ENCODE data around the gene FBLN2. TPM values are rescaled to one million over a fixed set of nuclear protein-coding genes. Genes with fewer than 3 reads are reported as not detected.

FBLN2 gene
- polyA plus RNA-seq, 1 donor, result 14.4 TPM

- no peak overlapping the region for H3K4me3 ChIP-seq (ENCODE audit: low read length)
- no CpG with 5 or more reads among the region's 13 CpGs for WGBS (ENCODE audit: insufficient coverage, low lambda C conversion rate)
- no peaks in the 10 kb centered on the region for H3K4me1 ChIP-seq (ENCODE audit: control insufficient read depth, insufficient read depth, low read length)
- no peaks in the 10 kb centered on the region for H3K36me3 ChIP-seq (ENCODE audit: control insufficient read depth, insufficient read depth, low read length)
- H3K27ac ChIP-seq (ENCODE audit: low read length), result no peak overlapping the region
- DNase-seq, result no peak
- no peaks in the 10 kb centered on the region for H3K9me3 ChIP-seq (ENCODE audit: control insufficient read depth, low read depth, low read length)
- H3K27me3 ChIP-seq (ENCODE audit: control insufficient read depth, insufficient read depth, low read length), result no peaks in the 10 kb centered on the region
Observed at GRCh38 chr3:13633176-13633575, 84.3 kb downstream of the FBLN2 start.

- Histone ChIP-seq H3K36me3 (ENCODE audit: control insufficient read depth, insufficient read depth, low read length) (no peaks in the 10 kb centered on the region), H3K27me3 (ENCODE audit: control insufficient read depth, insufficient read depth, low read length) (no peaks in the 10 kb centered on the region), H3K27ac (ENCODE audit: low read length) (no peak overlapping the region), H3K4me3 (ENCODE audit: low read length) (no peak overlapping the region), H3K9me3 (ENCODE audit: control insufficient read depth, low read depth, low read length) (no peaks in the 10 kb centered on the region), H3K4me1 (ENCODE audit: control insufficient read depth, insufficient read depth, low read length) (no peaks in the 10 kb centered on the region)
- no CpG with 5 or more reads among the region's 18 CpGs for WGBS (ENCODE audit: insufficient coverage, low lambda C conversion rate)
- no peak for DNase-seq
Observed at GRCh38 chr3:13634151-13634550, 85.2 kb downstream of the FBLN2 start.

GRCh38 chr3:13634615-13635014 lies 85.7 kb downstream of the FBLN2 start:
- no peaks in the 10 kb centered on the region for H3K27me3 ChIP-seq (ENCODE audit: control insufficient read depth, insufficient read depth, low read length)
- no peaks in the 10 kb centered on the region for H3K9me3 ChIP-seq (ENCODE audit: control insufficient read depth, low read depth, low read length)
- DNase-seq, result no peak
- H3K4me1 ChIP-seq (ENCODE audit: control insufficient read depth, insufficient read depth, low read length), result no peaks in the 10 kb centered on the region
- H3K4me3 ChIP-seq (ENCODE audit: low read length), result no peak overlapping the region
- WGBS (ENCODE audit: insufficient coverage, low lambda C conversion rate), result no CpG with 5 or more reads among the region's 10 CpGs
- no peaks in the 10 kb centered on the region for H3K36me3 ChIP-seq (ENCODE audit: control insufficient read depth, insufficient read depth, low read length)
- H3K27ac ChIP-seq (ENCODE audit: low read length), result no peak overlapping the region

GRCh38 chr3:13636186-13636585 lies 87.3 kb downstream of the FBLN2 start:
- no CpG with 5 or more reads among the region's 14 CpGs for WGBS (ENCODE audit: insufficient coverage, low lambda C conversion rate)
- Histone ChIP-seq H3K36me3 (ENCODE audit: control insufficient read depth, insufficient read depth, low read length) (no peaks in the 10 kb centered on the region), H3K4me3 (ENCODE audit: low read length) (no peak overlapping the region), H3K27me3 (ENCODE audit: control insufficient read depth, insufficient read depth, low read length) (no peaks in the 10 kb centered on the region), H3K4me1 (ENCODE audit: control insufficient read depth, insufficient read depth, low read length) (no peaks in the 10 kb centered on the region), H3K9me3 (ENCODE audit: control insufficient read depth, low read depth, low read length) (no peaks in the 10 kb centered on the region), H3K27ac (ENCODE audit: low read length) (no peak overlapping the region)
- DNase-seq, result no peak

GRCh38 chr3:13636874-13637273 lies 87.9 kb downstream of the FBLN2 start:
- no peaks in the 10 kb centered on the region for H3K9me3 ChIP-seq (ENCODE audit: control insufficient read depth, low read depth, low read length)
- no peak overlapping the region for H3K27ac ChIP-seq (ENCODE audit: low read length)

GRCh38 chr3:13637311-13637891 lies 88.5 kb downstream of the FBLN2 start:
- H3K27me3 ChIP-seq (ENCODE audit: control insufficient read depth, insufficient read depth, low read length), result peaks cover 2% of the 10 kb centered on the region
- H3K4me3 ChIP-seq (ENCODE audit: low read length), result no peak overlapping the region
- no peak for DNase-seq
- no CpG with 5 or more reads among the region's 31 CpGs for WGBS (ENCODE audit: insufficient coverage, low lambda C conversion rate)
- H3K4me1 ChIP-seq (ENCODE audit: control insufficient read depth, insufficient read depth, low read length), result no peaks in the 10 kb centered on the region
- H3K36me3 ChIP-seq (ENCODE audit: control insufficient read depth, insufficient read depth, low read length), result no peaks in the 10 kb centered on the region
- H3K9me3 ChIP-seq (ENCODE audit: control insufficient read depth, low read depth, low read length), result no peaks in the 10 kb centered on the region
- no peak overlapping the region for H3K27ac ChIP-seq (ENCODE audit: low read length)

More at GRCh38 chr3:13636874-13637273, 87.9 kb downstream of the FBLN2 start:
- Histone ChIP-seq H3K36me3 (ENCODE audit: control insufficient read depth, insufficient read depth, low read length) (no peaks in the 10 kb centered on the region), H3K27me3 (ENCODE audit: control insufficient read depth, insufficient read depth, low read length) (no peaks in the 10 kb centered on the region), H3K4me3 (ENCODE audit: low read length) (no peak overlapping the region), H3K4me1 (ENCODE audit: control insufficient read depth, insufficient read depth, low read length) (no peaks in the 10 kb centered on the region)
- DNase-seq, result no peak
- WGBS (ENCODE audit: insufficient coverage, low lambda C conversion rate), result no CpG with 5 or more reads among the region's 8 CpGs

- Histone ChIP-seq H3K4me3 (ENCODE audit: low read length) (no peak overlapping the region), H3K36me3 (ENCODE audit: control insufficient read depth, insufficient read depth, low read length) (no peaks in the 10 kb centered on the region), H3K9me3 (ENCODE audit: control insufficient read depth, low read depth, low read length) (no peaks in the 10 kb centered on the region), H3K4me1 (ENCODE audit: control insufficient read depth, insufficient read depth, low read length) (no peaks in the 10 kb centered on the region), H3K27ac (ENCODE audit: low read length) (no peak overlapping the region), H3K27me3 (ENCODE audit: control insufficient read depth, insufficient read depth, low read length) (peaks cover 2% of the 10 kb centered on the region)
- no peak for DNase-seq
- WGBS (ENCODE audit: insufficient coverage, low lambda C conversion rate), result no CpG with 5 or more reads among the region's 12 CpGs
Observed at GRCh38 chr3:13637953-13638352, 89.0 kb downstream of the FBLN2 start.

- H3K27me3 ChIP-seq (ENCODE audit: control insufficient read depth, insufficient read depth, low read length), result peaks cover 2% of the 10 kb centered on the region
- no peak overlapping the region for H3K27ac ChIP-seq (ENCODE audit: low read length)
- no peak for DNase-seq
- no peaks in the 10 kb centered on the region for H3K4me1 ChIP-seq (ENCODE audit: control insufficient read depth, insufficient read depth, low read length)
- no peak overlapping the region for H3K4me3 ChIP-seq (ENCODE audit: low read length)
- H3K9me3 ChIP-seq (ENCODE audit: control insufficient read depth, low read depth, low read length), result no peaks in the 10 kb centered on the region
- no peaks in the 10 kb centered on the region for H3K36me3 ChIP-seq (ENCODE audit: control insufficient read depth, insufficient read depth, low read length)
- no CpG with 5 or more reads among the region's 17 CpGs for WGBS (ENCODE audit: insufficient coverage, low lambda C conversion rate)
Observed at GRCh38 chr3:13638927-13639326, 90.0 kb downstream of the FBLN2 start.

GRCh38 chr3:13642597-13642996 lies 93.7 kb downstream of the FBLN2 start:
- WGBS (ENCODE audit: insufficient coverage, low lambda C conversion rate), result no CpG with 5 or more reads among the region's 6 CpGs
- no peak for DNase-seq
- H3K27ac ChIP-seq (ENCODE audit: low read length), result no peak overlapping the region
- H3K36me3 ChIP-seq (ENCODE audit: control insufficient read depth, insufficient read depth, low read length), result no peaks in the 10 kb centered on the region
- H3K4me1 ChIP-seq (ENCODE audit: control insufficient read depth, insufficient read depth, low read length), result no peaks in the 10 kb centered on the region
- peaks cover 6% of the 10 kb centered on the region for H3K27me3 ChIP-seq (ENCODE audit: control insufficient read depth, insufficient read depth, low read length)
- H3K9me3 ChIP-seq (ENCODE audit: control insufficient read depth, low read depth, low read length), result no peaks in the 10 kb centered on the region
- H3K4me3 ChIP-seq (ENCODE audit: low read length), result no peak overlapping the region

GRCh38 chr3:13644341-13645117 lies 95.6 kb downstream of the FBLN2 start:
- Histone ChIP-seq H3K4me3 (ENCODE audit: low read length) (no peak overlapping the region), H3K27me3 (ENCODE audit: control insufficient read depth, insufficient read depth, low read length) (peaks cover 12% of the 10 kb centered on the region), H3K9me3 (ENCODE audit: control insufficient read depth, low read depth, low read length) (no peaks in the 10 kb centered on the region), H3K36me3 (ENCODE audit: control insufficient read depth, insufficient read depth, low read length) (no peaks in the 10 kb centered on the region), H3K4me1 (ENCODE audit: control insufficient read depth, insufficient read depth, low read length) (peaks cover 3% of the 10 kb centered on the region), H3K27ac (ENCODE audit: low read length) (no peak overlapping the region)
- WGBS (ENCODE audit: insufficient coverage, low lambda C conversion rate), result no CpG with 5 or more reads among the region's 4 CpGs
- DNase-seq, result no peak
